ENCODE results near the gene FAM120A.

Gene FAM120A

GRCh38 chr9:93595461-93595860, 144.0 kb downstream of the FAM120A start:
- DNase-seq (ENCODE audit: low spot score) = no peak

DNA sequence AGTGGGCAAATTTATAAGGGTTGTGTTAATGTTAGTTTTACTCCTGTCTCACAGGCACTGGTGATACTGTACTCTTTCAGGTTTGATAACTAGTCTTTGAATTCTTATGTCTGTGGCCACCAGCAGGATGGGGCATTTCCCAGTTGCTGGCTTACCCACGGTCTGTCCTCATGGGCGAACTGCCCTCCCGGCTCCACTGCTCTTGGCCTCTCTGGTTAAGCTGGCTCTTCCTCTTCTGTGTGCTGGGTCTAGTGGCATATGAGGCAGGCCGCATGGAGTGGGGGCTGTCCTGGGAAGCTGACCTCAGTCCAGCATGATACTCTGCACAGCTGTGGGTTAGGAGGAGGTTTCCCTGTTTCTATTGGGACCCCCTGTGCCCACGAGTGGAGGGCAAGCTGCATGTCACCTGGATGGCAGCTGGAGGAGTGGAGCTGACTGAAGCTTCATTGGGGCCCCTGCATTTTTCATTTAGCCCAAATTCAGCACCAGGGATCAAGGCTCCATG, 144.4 kb downstream of the FAM120A start:
- DNase-seq (ENCODE audit: low spot score) = no peak

- DNase-seq (ENCODE audit: low spot score) = no peak
Observed at GRCh38 chr9:93596399-93596798, 144.9 kb downstream of the FAM120A start.

- DNase-seq (ENCODE audit: low spot score) = no peak
Observed at GRCh38 chr9:93597142-93597706, 145.7 kb downstream of the FAM120A start.

DNA sequence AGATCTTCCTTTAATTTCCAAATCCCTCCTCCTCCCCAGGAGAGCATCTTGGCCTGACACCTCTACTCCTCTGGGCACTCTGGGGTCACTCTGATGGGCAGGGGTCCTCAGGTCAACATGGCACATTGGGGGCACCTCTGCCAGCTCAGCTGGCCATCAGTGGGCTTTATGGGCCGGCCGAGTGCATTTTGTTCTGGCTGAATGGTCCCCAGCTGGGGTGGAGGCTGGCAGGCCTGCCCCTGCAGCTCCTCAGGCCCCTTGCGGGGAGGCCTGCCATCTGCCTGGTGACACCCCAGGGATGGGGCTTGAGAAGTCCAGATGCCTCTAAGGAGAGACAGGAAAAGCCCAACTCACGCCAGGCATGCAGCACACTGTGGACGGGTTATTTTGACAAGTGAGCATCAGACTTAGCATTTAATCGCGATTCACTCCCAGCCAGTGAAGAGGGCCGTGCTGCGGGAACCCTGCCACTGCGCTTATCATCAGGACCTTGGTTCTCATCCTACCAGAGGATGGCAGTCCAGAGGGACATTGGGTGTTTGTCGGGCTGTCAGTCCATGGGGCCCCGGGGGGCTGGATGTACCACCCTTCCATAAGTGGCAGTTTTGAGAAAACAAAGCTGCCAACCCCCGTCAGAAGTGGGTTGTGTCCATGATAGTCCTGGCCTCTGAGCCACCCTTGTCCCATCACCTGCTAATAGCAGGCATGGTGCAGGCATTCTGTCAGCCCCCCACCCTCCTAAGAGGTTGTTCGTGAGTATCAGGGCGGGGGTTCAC, 146.6 kb downstream of the FAM120A start:
- DNase-seq (ENCODE audit: low spot score) = peak; percentile 55

DNA sequence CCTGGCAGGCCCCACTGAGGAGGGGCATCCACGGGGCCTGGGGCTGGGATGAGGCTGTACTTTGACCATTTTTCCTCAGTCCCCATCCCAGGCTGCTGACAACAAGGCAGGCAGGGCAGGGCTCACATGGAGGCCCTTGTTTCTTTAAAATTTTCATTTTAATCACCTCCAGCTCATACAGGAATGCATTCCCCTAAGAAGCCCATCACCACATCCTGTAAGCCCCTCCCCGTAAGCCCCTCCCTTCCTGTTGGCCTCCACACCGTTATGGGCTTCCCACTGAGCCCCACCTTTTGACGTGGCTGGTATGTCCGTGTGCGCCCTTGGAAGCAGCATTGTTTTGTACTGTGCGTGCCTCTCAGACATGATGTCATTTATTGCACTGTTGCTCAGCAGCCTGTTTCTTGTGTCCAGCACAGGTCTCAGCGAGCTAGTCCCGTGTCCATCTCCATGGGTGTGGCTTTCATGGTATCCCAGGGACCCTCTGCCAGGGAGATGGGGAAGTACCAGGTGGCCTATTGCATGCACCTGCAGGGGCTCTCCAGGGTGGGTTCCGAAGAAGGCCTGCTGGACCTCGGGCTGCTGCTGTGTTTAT, 147.3 kb downstream of the FAM120A start:
- peak; percentile 60 for DNase-seq (ENCODE audit: low spot score)

- peak; percentile 31 for DNase-seq (ENCODE audit: low spot score)
Observed at GRCh38 chr9:93599571-93600403, 148.3 kb downstream of the FAM120A start.

GRCh38 chr9:93600504-93600903, 149.0 kb downstream of the FAM120A start:
- no peak for DNase-seq (ENCODE audit: low spot score)

GRCh38 chr9:93601063-93601462, 149.6 kb downstream of the FAM120A start:
- DNase-seq (ENCODE audit: low spot score) = no peak

DNA sequence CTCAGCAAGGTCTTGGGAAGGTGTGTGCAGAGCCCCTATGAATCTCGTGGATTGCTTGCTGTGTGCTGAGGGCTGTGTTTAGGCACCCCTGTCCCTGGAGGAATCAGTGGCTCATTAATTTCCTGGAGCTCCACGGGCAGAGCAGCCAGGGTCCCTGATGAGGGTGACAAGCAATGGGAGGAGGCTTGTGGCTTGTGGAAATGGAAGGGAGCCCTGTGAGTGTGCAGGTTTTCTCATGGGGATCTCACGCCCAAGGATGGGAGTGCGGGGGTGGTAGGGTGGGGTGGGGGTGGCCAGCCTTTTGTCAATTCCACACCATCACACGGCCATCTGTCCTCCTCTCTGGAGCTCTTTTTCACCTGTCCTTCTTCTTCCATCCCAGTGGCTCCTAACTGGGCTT, 150.2 kb downstream of the FAM120A start:
- no peak for DNase-seq (ENCODE audit: low spot score)

- no peak for DNase-seq (ENCODE audit: low spot score)
Observed at GRCh38 chr9:93603011-93603410, 151.5 kb downstream of the FAM120A start.

- DNase-seq (ENCODE audit: low spot score) = peak; percentile 80
Observed at GRCh38 chr9:93603906-93604326, 152.4 kb downstream of the FAM120A start.

GRCh38 chr9:93606187-93606586, 154.7 kb downstream of the FAM120A start:
- no peak for DNase-seq (ENCODE audit: low spot score)

DNA sequence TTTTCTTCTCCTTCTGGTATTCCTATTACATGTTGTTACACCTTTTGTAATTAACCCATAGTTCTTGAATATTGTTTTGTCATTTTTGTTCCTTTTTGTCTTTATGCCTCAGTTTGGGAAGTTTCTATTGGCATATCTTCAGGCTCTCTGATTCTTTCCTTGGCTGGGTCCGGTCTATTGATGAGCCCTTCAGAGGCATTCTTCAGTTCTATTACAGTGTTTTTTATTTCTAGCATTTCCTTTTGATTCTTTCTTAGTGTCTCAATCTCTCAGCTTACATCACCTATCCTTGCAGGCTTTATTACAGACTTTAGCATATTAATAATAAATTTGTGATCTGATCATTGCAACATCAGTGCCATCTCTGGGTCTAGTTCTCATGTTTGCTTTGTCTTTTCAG, 158.7 kb downstream of the FAM120A start:
- no peak for DNase-seq (ENCODE audit: low spot score)

DNA sequence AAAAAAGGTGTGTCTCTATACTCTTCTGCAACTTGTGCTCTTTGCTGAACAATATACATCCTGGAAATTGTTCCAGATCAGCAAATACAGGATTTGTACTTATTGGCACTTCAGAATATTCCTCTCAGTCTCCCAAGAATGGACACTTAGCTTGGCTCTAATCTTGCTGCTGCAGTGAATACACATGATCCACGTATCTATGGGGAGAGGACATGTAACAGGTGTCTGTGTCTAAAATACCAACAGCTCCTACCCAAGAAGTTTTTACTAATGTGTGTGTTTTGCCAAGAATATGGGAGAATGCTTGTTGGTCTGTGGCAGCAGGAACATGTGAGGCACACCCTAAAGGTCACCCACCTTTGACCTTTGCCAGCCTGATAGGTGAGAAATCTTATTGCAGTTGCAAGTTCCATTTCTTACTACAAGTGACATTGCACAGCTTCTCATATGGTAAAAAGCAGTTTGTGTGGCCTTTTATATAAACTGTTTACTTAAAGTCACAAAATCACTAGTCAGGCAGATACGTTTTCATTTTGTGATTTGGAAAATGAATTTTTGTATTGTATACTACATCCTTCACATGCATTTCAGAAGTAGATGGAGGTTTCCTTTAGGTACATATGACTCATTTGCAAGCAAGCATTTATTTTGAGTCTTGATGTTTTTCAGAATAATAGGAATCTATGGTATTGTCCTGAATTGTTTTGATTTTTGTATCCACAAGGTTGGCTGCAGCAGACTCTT, 160.7 kb downstream of the FAM120A start:
- no peak for DNase-seq (ENCODE audit: low spot score)

DNA sequence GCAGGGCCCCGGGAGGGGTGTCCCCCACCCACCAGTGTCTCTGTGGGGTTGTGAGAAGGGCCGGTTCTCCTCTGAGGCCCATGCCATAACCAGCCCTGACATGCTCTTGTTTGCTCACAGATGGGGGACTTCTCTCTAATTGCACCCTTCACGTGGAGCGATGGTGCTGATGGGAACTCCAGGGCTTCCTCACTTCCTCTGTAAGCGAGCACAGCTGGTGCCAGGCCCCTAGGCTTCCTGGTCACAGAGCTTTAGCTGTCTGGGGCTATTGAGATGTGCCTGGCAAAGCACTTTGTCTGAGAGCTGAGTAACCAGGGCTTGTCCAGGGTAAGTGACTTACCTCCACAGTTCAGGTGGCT, 161.3 kb downstream of the FAM120A start:
- no peak for DNase-seq (ENCODE audit: low spot score)

DNA sequence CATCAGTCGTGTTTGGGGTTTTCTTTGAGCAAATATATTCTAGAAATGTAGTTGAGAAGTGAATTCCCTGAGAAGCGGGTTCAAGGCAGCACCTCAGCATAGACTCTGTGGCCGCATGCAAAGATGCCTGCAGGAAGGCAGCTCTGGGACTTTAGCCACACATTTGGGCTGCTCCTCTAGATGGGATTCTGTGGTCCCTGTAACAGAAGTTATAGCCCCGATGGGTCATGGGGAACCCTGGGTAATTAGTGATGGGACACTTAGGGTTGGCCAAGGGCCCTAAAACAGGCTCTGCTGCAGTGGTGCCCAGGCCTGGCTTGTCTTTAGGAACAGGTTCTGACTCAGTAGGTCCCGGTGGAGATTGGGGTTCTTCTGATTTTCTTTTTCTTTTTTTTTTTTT, 161.7 kb downstream of the FAM120A start:
- no peak for DNase-seq (ENCODE audit: low spot score)

DNA sequence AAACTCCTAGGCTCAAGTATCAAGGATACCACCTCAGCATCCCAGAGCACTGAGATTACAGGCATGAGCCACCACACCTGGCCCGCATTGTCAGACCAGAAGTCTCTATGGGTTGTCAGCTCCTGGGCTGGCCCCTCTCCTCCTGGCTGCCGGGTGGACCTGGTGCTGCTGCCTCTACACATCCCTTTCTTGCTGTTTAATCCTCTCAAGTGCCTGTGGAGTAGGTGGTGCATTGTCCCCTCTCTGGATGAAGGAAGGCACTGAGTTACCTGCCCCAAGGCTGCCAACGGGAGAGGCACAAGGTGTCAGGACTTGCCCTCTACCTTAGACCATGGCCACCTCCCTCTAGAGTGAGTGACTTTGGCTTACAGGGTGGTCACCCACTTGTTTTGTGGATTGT, 162.3 kb downstream of the FAM120A start:
- no peak for DNase-seq (ENCODE audit: low spot score)

DNA sequence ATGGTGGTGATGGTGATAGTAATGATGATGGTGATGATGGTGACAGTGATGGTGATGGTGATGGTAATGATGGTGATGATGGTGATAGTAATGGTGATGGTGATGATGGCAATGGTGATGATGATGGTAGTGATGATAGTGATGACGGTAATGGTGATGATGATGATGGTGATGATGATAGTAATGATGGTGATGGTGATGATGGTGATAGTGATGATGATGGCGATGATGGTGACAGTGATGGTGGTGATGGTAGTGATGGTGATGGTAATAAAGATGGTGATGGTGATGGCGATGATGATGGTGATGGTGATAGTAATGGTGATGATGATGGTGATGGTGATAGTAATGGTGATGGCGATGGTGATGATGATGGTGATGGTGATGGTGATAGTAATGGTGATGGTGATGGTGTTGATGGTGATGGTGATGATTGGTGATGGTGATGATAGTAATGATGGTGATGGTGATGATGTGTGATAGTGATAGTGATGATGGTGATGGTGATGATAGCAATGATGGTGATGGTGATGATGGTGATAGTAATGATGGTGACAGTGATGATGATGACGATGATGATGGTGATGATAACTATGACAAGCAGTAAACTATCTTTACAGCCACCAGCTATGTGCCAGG, 163.5 kb downstream of the FAM120A start:
- DNase-seq (ENCODE audit: low spot score) = no peak

Measured in cerebellar cortex (tissue), 1 donor.